ENCODE measurements around the gene ANTXR1.

GRCh38 chr2:69216535-69217332, 203.8 kb downstream of the ANTXR1 start:
- TF ChIP-seq, protein P1, sequence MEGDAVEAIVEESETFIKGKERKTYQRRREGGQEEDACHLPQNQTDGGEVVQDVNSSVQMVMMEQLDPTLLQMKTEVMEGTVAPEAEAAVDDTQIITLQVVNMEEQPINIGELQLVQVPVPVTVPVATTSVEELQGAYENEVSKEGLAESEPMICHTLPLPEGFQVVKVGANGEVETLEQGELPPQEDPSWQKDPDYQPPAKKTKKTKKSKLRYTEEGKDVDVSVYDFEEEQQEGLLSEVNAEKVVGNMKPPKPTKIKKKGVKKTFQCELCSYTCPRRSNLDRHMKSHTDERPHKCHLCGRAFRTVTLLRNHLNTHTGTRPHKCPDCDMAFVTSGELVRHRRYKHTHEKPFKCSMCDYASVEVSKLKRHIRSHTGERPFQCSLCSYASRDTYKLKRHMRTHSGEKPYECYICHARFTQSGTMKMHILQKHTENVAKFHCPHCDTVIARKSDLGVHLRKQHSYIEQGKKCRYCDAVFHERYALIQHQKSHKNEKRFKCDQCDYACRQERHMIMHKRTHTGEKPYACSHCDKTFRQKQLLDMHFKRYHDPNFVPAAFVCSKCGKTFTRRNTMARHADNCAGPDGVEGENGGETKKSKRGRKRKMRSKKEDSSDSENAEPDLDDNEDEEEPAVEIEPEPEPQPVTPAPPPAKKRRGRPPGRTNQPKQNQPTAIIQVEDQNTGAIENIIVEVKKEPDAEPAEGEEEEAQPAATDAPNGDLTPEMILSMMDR (conservative IDR thresholded peaks at IDR 0.05 in 1 of 2, IDR thresholded peaks at IDR 0.05 in 1 of 2; ENCODE audit: low read depth in 1 of 2, low read length in 2 of 2), result no peak
- no peak for TF ChIP-seq EZH2 (IDR thresholded peaks at IDR 0.05; ENCODE audit: low read length, missing control alignments)
